CD4-positive, alpha-beta T cell treated with Interleukin-12 subunit alpha and Interleukin-12 subunit beta, for 1 hour (primary cell): ENCODE data around the gene METTL16.
A peak's percentile ranks its signal among the peaks of the same experiment; 100 is the strongest.

Experiments used
- DNase-seq: peaks from one replicate; pipeline ENCODE4 v3.0.0-alpha.2; 2020

METTL16 gene

GRCh38 chr17:2393954-2394749 lies 117.5 kb downstream of the METTL16 start:
- no peak for DNase-seq

- DNase-seq: peak; percentile 93
Observed at GRCh38 chr17:2393174-2393953, 118.3 kb downstream of the METTL16 start.

- DNase-seq: peak; percentile 98
Observed at GRCh38 chr17:2392252-2393173, 119.2 kb downstream of the METTL16 start.

- DNase-seq: no peak
Observed at GRCh38 chr17:2391597-2392251, 120.0 kb downstream of the METTL16 start.

GRCh38 chr17:2390199-2390836 lies 121.4 kb downstream of the METTL16 start:
- no peak for DNase-seq

- no peak for DNase-seq
Observed at GRCh38 chr17:2388683-2389055, 123.0 kb downstream of the METTL16 start.

GRCh38 chr17:2388020-2388682 lies 123.5 kb downstream of the METTL16 start:
- no peak for DNase-seq

- DNase-seq: no peak
Observed at GRCh38 chr17:2387086-2388019, 124.3 kb downstream of the METTL16 start.

GRCh38 chr17:2386400-2387085 lies 125.1 kb downstream of the METTL16 start:
- DNase-seq: no peak

GRCh38 chr17:2385240-2386210 lies 126.2 kb downstream of the METTL16 start:
- DNase-seq: no peak

GRCh38 chr17:2384439-2385127 lies 127.1 kb downstream of the METTL16 start:
- DNase-seq: no peak

GRCh38 chr17:2383628-2384167 lies 128.0 kb downstream of the METTL16 start:
- no peak for DNase-seq

- DNase-seq: no peak
Observed at GRCh38 chr17:2380950-2381649, 130.6 kb downstream of the METTL16 start.

- DNase-seq: no peak
Observed at GRCh38 chr17:2380226-2380922, 131.3 kb downstream of the METTL16 start.

- DNase-seq: no peak
Observed at GRCh38 chr17:2379489-2380225, 132.0 kb downstream of the METTL16 start.
